ENCODE data around the gene ANKRD42. TPM values are rescaled to one million over a fixed set of nuclear protein-coding genes. Genes with fewer than 3 reads are reported as not detected.
"Not testable (repeated sequence)": the region's sequence is repeated elsewhere in the genome, so short reads cannot be mapped to it uniquely, and the experiment has no call there.

Gene ANKRD42
- total RNA-seq, 1 donor from 2014 or later, result 3.7 TPM

DNA sequence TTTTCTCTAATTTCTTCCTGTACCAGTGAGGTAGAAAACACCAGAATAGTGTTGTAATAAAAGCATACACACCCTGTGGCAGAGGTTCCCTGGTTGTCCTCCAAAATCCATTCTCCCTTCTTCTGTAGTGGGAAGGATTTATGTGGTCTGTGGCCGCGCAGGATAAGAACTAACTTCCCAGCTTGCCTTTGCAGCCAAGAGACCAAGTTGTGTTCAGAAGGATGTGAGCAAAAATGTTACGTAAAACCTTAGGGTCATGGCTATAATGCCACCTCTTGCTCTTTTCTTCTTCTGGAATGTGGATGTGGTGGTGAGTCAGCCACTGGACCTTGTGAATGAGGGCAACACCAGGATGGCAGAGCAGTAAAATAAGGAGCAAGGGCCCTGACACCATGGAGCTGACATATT is 64.3 kb downstream of the ANKRD42 start:
- H3K9me3 Mint-ChIP-seq, result no peaks in the 10 kb centered on the region
- no peaks in the 10 kb centered on the region for H3K27me3 Mint-ChIP-seq (ENCODE audit: low read depth)
- no peak overlapping the region for H3K4me3 Mint-ChIP-seq (ENCODE audit: low read depth)
- H3K36me3 Mint-ChIP-seq (ENCODE audit: low read depth), result peaks cover 15% of the 10 kb centered on the region
- H3K4me1 Mint-ChIP-seq (ENCODE audit: low read depth), result no peaks in the 10 kb centered on the region
- DNase-seq (ENCODE audit: low spot score), result no peak
- H3K27ac Mint-ChIP-seq, result no peak overlapping the region
- intact Hi-C loops (cut with micrococcal nuclease), result loop anchor here (10.0 kb wide), 1 partner anchor 173 kb away; no protein-coding TSS in a partner anchor

DNA sequence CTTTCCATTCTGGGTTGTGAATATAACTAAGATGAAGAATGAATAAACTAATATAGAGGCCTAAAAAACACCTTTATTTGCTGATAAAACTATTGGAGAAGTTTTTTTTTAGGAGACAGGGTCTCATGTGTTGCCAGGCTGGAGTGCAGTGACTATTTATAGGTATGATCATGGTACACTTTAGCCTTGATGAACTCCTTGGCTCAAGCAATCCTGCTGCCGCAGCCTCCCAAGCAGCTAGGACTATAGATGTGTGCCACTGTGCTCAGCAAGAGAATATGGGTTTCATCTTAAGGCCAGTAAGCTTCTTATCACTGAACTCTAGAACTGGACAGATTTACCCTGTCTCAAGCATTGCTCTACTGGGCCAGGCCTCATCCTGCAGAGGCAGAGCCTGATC is 66.0 kb downstream of the ANKRD42 start:
- Mint-ChIP-seq H3K27me3 (ENCODE audit: low read depth) (no peaks in the 10 kb centered on the region), H3K27ac (no peak overlapping the region), H3K36me3 (ENCODE audit: low read depth) (peaks cover 30% of the 10 kb centered on the region), H3K4me1 (ENCODE audit: low read depth) (peaks cover 4% of the 10 kb centered on the region), H3K9me3 (no peaks in the 10 kb centered on the region), H3K4me3 (ENCODE audit: low read depth) (no peak overlapping the region)
- intact Hi-C loops (cut with micrococcal nuclease), result loop anchor here (10.0 kb wide), 1 partner anchor 175 kb away; no protein-coding TSS in a partner anchor
- no peak for DNase-seq (ENCODE audit: low spot score)

DNA sequence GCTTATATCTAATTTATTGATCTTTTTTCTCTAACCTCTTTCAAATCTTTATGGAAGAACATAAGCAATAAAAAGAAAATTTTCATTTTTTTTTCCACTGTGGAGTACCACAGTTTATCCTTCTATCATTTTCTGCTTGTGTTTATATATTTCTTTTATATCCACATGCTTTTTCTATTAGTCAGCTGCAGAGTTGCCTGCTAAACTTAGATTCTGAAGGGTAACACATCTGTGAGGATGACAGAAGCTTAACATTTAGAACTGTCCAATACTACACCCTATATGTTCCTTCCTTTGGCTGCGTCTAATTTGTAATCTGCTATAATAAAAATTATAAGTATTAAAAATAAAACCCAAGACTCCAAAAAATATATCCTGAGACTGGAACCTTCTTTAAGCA is 71.8 kb downstream of the ANKRD42 start:
- peaks cover 14% of the 10 kb centered on the region for H3K4me1 Mint-ChIP-seq (ENCODE audit: low read depth)
- H3K4me3 Mint-ChIP-seq (ENCODE audit: low read depth), result no peak overlapping the region
- no peaks in the 10 kb centered on the region for H3K27me3 Mint-ChIP-seq (ENCODE audit: low read depth)
- intact Hi-C loops (cut with micrococcal nuclease), result no loop called here
- DNase-seq (ENCODE audit: low spot score), result no peak
- no peaks in the 10 kb centered on the region for H3K9me3 Mint-ChIP-seq
- peaks cover 58% of the 10 kb centered on the region for H3K36me3 Mint-ChIP-seq (ENCODE audit: low read depth)
- H3K27ac Mint-ChIP-seq, result no peak overlapping the region

DNA sequence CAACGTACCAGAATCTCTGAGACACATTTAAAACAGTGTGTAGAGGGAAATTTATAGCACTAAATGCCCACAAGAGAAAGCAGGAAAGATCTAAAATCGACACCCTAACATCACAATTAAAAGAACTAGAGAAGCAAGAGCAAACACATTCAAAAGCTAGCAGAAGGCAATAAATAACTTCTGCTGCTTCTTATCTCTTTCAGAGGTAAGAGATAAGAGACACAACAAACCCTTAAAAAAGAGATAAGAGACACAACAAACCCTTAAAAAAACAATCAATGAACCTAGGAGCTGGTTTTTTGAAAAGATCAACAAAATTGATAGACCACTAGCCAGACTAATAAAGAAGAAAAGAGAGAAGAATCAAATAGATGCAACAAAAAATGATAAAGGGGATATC is 75.6 kb downstream of the ANKRD42 start:
- H3K27ac Mint-ChIP-seq; H3K9me3 Mint-ChIP-seq; H3K27me3 Mint-ChIP-seq (ENCODE audit: low read depth); H3K4me3 Mint-ChIP-seq (ENCODE audit: low read depth); DNase-seq (ENCODE audit: low spot score); intact Hi-C loops (cut with micrococcal nuclease): not testable (repeated sequence)
- Mint-ChIP-seq H3K36me3 (ENCODE audit: low read depth) (peaks cover 71% of the 10 kb centered on the region), H3K4me1 (ENCODE audit: low read depth) (peaks cover 18% of the 10 kb centered on the region)

DNA sequence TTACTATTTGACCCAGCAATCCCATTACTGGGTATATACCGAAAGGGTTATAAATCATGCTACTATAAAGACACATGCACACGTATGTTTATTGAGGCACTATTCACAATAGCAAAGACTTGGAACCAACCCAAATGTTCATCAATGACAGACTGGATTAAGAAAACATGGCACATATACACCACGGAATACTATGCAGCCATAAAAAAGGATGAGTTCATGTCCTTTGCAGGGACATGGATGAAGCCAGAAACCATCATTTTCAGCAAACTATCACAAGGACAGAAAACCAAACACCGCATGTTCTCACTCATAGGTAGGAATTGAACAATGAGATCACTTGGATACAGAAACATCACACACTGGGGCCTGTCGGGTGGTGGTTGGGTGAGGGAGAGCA is 78.2 kb downstream of the ANKRD42 start:
- DNase-seq (ENCODE audit: low spot score); H3K9me3 Mint-ChIP-seq; H3K4me3 Mint-ChIP-seq (ENCODE audit: low read depth); intact Hi-C loops (cut with micrococcal nuclease); H3K27ac Mint-ChIP-seq; H3K27me3 Mint-ChIP-seq (ENCODE audit: low read depth): not testable (repeated sequence)
- Mint-ChIP-seq H3K36me3 (ENCODE audit: low read depth) (peaks cover 59% of the 10 kb centered on the region), H3K4me1 (ENCODE audit: low read depth) (peaks cover 18% of the 10 kb centered on the region)

DNA sequence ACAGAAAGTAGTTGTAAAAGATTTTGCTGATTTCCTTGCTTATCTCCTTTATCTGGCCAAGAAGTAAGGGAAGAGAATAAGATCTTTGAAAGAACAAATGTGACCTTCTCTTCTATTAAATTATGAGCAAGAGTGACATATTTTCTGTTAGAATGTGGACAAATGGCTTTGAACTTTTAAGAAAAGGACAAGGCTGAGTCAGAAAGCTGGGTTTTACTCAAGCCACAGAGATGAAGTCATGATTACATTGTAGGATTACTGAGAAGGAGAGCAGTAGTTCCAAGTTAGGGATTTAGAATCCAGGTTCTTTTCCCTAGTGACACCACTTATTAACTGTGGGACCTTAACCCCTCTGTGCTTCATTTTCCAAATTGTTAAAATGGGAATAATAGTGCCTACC is 79.1 kb downstream of the ANKRD42 start:
- Mint-ChIP-seq H3K4me1 (ENCODE audit: low read depth) (peaks cover 18% of the 10 kb centered on the region), H3K36me3 (ENCODE audit: low read depth) (peaks cover 53% of the 10 kb centered on the region), H3K27me3 (ENCODE audit: low read depth) (no peaks in the 10 kb centered on the region), H3K4me3 (ENCODE audit: low read depth) (no peak overlapping the region), H3K9me3 (peaks cover 5% of the 10 kb centered on the region), H3K27ac (no peak overlapping the region)
- DNase-seq (ENCODE audit: low spot score), result no peak
- intact Hi-C loops (cut with micrococcal nuclease), result no loop called here

DNA sequence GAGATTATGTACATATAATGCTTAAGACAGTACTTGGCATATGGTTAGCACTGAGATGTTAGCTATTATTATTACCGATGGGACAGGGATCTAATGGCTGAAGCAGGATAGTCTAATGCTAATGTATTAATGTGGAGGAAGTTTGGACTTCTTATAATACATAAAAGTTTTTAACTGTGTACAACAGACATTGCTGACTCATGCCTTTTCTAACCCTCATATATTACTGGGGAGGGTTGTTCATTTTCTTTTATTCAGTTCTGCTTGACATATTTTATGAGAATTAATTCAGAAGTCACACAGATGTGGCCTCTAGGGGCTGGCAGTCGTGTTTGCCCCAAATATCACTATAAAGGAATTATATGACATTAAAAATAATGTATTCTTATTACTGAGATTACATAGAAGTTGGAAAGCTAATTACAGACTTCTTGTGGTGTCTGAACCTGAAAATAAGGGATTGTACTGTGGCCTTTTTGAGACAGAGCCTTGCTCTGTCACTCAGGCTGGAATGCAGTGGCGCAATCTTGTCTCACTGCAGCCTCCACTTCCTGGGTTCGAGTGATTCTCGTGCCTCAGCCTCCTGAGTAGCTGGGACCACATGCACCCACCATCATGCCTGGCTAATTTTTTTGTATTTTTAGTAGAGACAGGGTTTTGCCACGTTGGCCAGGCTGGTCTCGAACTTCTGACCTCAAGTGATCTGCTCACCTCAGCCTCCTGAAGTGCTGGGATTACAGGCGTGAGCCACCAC is 82.6 kb downstream of the ANKRD42 start:
- H3K27me3 Mint-ChIP-seq (ENCODE audit: low read depth), result no peaks in the 10 kb centered on the region
- peaks cover 5% of the 10 kb centered on the region for H3K9me3 Mint-ChIP-seq
- peaks cover 45% of the 10 kb centered on the region for H3K36me3 Mint-ChIP-seq (ENCODE audit: low read depth)
- DNase-seq (ENCODE audit: low spot score), result no peak
- H3K4me1 Mint-ChIP-seq (ENCODE audit: low read depth), result peaks cover 5% of the 10 kb centered on the region
- H3K27ac Mint-ChIP-seq, result no peak overlapping the region
- H3K4me3 Mint-ChIP-seq (ENCODE audit: low read depth), result no peak overlapping the region
- intact Hi-C loops (cut with micrococcal nuclease), result no loop called here

DNA sequence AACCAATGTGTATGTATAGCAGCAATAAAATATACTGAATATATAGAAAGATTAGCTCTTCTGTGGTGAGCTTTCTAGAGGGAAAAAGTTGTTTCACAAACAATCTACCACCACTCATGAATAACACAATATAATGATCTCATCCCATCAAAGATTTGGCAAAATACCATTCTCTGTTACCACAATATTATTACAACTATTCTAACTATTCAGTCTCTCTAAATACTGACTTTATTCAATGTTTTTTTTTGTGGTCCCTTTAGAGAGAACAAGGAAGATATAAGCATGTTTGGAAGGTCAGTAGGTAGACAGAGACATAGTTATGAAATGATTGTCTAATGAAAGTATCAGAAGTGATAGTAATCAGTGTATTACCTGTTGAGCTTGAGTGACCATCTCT is 84.8 kb downstream of the ANKRD42 start:
- no peaks in the 10 kb centered on the region for H3K9me3 Mint-ChIP-seq
- H3K27me3 Mint-ChIP-seq (ENCODE audit: low read depth), result no peaks in the 10 kb centered on the region
- intact Hi-C loops (cut with micrococcal nuclease), result no loop called here
- H3K27ac Mint-ChIP-seq, result no peak overlapping the region
- peaks cover 28% of the 10 kb centered on the region for H3K36me3 Mint-ChIP-seq (ENCODE audit: low read depth)
- no peak overlapping the region for H3K4me3 Mint-ChIP-seq (ENCODE audit: low read depth)
- H3K4me1 Mint-ChIP-seq (ENCODE audit: low read depth), result peaks cover 7% of the 10 kb centered on the region
- no peak for DNase-seq (ENCODE audit: low spot score)

DNA sequence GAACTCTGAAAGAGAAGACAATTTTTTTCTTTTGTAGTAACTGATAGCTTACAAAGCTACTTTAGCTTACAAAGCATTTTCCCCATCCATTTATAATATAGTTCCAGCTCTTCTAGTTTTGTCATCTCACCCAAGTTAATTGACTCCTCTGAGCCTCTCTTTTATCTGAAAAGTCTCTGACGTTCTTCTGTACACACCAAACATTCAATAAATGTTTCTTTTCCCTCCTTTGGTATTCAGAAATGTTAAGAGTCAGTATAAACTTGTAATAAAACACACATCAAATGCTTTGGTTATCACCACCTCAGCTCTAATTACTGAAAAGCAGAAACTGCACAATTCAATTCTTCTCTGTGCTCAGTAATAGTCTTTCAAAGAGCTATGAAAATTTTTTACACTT is 86.7 kb downstream of the ANKRD42 start:
- Mint-ChIP-seq H3K4me1 (ENCODE audit: low read depth) (peaks cover 19% of the 10 kb centered on the region), H3K27ac (no peak overlapping the region), H3K36me3 (ENCODE audit: low read depth) (peaks cover 30% of the 10 kb centered on the region), H3K4me3 (ENCODE audit: low read depth) (no peak overlapping the region), H3K27me3 (ENCODE audit: low read depth) (no peaks in the 10 kb centered on the region), H3K9me3 (no peaks in the 10 kb centered on the region)
- DNase-seq (ENCODE audit: low spot score), result no peak
- intact Hi-C loops (cut with micrococcal nuclease), result no loop called here

DNA sequence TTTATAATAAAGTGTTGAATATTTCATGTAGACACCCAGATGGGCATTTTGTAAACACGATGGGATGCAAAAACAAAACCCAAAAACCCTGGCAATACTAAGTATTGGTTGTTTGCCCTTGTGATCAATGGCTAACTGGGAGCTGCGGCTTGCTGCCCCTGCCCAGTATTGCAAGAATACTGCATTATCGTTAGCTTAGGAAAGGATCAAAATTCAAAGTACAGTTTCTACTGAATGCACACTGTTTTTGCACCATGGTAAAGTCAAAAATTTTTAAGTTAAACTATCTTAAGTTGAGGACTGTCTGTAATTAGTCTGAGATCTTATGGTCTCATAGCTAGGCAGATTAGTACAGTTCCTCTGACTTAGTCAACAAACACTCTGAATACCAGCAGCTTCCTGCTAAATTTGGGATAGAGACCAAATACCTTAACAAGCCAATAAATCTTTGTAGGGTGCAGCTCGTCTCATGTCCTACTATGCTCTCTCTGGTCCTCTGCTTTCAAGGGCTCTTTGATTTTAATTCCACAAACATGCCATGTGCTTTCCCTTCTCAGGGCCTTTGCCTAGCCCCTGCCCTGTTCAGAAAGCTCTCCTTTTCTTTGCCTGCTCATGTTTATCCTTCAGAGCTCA is 88.7 kb downstream of the ANKRD42 start:
- Mint-ChIP-seq H3K4me3 (ENCODE audit: low read depth) (no peak overlapping the region), H3K27me3 (ENCODE audit: low read depth) (no peaks in the 10 kb centered on the region), H3K4me1 (ENCODE audit: low read depth) (peaks cover 24% of the 10 kb centered on the region)

DNA sequence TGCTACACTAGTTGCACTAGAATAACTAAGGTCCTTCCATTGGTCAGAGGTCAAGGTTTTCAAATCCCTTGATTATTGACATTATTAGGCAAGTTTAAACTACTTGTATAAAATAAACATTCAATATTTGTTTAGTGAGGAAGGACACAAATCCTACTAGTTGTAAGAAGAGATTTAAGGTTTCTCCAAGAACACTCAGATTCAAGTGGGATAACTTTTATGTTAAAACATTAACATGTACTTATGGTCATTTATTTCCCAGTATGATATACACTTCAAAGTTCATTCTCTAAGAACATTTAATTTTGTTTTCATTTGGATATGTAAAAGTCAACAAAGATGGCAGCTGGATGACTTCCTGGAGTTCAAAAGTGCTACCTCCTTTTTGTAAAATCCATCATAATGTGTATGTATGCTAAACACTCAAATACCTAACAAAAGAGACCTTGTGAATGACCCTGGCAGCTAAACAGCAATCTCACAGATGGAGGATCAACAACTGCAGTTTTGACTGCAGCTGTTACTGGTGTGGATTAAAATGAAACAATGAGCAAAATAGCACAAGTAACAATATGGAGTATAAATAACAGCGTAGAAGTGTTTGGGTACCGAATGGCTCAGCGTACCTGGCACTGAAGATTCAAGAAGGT is 91.1 kb downstream of the ANKRD42 start:
- Mint-ChIP-seq H3K27me3 (ENCODE audit: low read depth) (peaks cover 3% of the 10 kb centered on the region), H3K4me1 (ENCODE audit: low read depth) (peaks cover 26% of the 10 kb centered on the region), H3K9me3 (peaks cover 4% of the 10 kb centered on the region), H3K36me3 (ENCODE audit: low read depth) (peaks cover 15% of the 10 kb centered on the region), H3K4me3 (ENCODE audit: low read depth) (peak overlapping the region; percentile 89), H3K27ac (peak overlapping the region; percentile 96)
- intact Hi-C loops (cut with micrococcal nuclease), result loop anchor here (2.0 to 5.0 kb wide), 2 partner anchors 214 to 287 kb away; partner anchors contain the start of gene RAB30
- DNase-seq (ENCODE audit: low spot score), result no peak

More for the DNA sequence above, 88.7 kb downstream of the ANKRD42 start:
- no peak for DNase-seq (ENCODE audit: low spot score)
- no peak overlapping the region for H3K27ac Mint-ChIP-seq
- peaks cover 25% of the 10 kb centered on the region for H3K36me3 Mint-ChIP-seq (ENCODE audit: low read depth)
- peaks cover 2% of the 10 kb centered on the region for H3K9me3 Mint-ChIP-seq
- intact Hi-C loops (cut with micrococcal nuclease), result no loop called here

DNA sequence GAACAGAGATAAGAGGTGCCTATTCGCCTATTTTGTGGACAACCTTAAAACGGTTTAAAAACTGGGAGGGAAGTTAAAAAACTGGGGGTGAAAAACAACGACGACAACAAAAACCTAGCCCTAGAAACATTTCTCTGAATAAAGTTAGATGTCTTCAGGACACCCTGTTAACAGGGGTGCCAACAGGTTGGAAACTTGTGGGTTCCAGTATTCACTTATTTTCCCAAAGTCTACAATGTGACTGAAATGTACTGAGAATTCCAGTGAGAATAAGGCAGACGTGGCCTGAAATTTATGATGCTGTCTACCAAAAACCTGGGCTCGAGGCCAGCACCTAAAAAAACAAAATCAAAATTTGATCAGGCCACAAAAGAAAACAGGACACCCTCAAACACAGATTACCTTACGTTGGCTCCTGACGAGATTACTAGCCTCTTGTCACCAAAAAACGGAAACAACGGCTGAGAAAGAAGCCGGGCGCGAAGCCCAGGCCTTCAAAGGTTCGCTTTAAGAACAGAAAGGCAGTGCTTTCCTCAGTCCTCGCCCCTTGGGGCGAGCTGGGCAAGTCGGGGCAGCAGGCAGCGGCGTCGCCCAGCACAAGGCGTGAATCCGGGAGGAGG is 91.7 kb downstream of the ANKRD42 start:
- Mint-ChIP-seq H3K4me3 (ENCODE audit: low read depth) (peak overlapping the region; percentile 89), H3K27me3 (ENCODE audit: low read depth) (peaks cover 3% of the 10 kb centered on the region), H3K4me1 (ENCODE audit: low read depth) (peaks cover 26% of the 10 kb centered on the region), H3K27ac (peak overlapping the region; percentile 96), H3K9me3 (peaks cover 4% of the 10 kb centered on the region), H3K36me3 (ENCODE audit: low read depth) (peaks cover 11% of the 10 kb centered on the region)
- intact Hi-C loops (cut with micrococcal nuclease), result loop anchor here (2.0 to 5.0 kb wide), 2 partner anchors 214 to 288 kb away; partner anchors contain the start of gene RAB30
- DNase-seq (ENCODE audit: low spot score), result no peak
